Natural killer cell (primary cell): ENCODE results near the gene MAPK11. TPM values are rescaled to one million over a fixed set of nuclear protein-coding genes. Genes with fewer than 3 reads are reported as not detected.

Experiments
- ATAC-seq, 3 donors: fragments of 150-1000 bp in 2 of 3; fragments of 200-7000 bp in 1 of 3; cut with Tn5 transposase; 1 replicate in 1 of 3; 2 replicates in 2 of 3; pipeline ENCODE4 v1.10.0; 2021; ENCODE audit warnings: mild to moderate bottlenecking in 2 of 3, moderate library complexity in 2 of 3
- DNase-seq, 2 donors: peaks; one replicate each; pipeline versions ENCODE4 v3.0.0 to v3.0.0-alpha.2; 2013 to 2021; ENCODE audit warnings: mixed read lengths in 1 of 2
- H3K27ac ChIP-seq: one replicate; pipeline ENCODE4 v1.5.1; 2013; ENCODE audit warnings: mild to moderate bottlenecking, low read length
- H3K27me3 ChIP-seq: one replicate; pipeline ENCODE4 v1.6.1; 2013; ENCODE audit warnings: low read length; ENCODE audit not compliant: control insufficient read depth, insufficient read depth
- H3K36me3 ChIP-seq: one replicate; pipeline ENCODE4 v1.6.1; 2013; ENCODE audit warnings: low read length; ENCODE audit not compliant: control insufficient read depth, insufficient read depth
- H3K4me1 ChIP-seq: one replicate; pipeline ENCODE4 v1.6.1; 2013; ENCODE audit warnings: low read length; ENCODE audit not compliant: control insufficient read depth, insufficient read depth
- H3K4me3 ChIP-seq: one replicate; pipeline ENCODE4 v1.5.1; 2013; ENCODE audit warnings: low read length
- H3K9me3 ChIP-seq: one replicate; pipeline ENCODE4 v1.6.1; 2013; ENCODE audit warnings: low read length; ENCODE audit not compliant: control insufficient read depth, insufficient read depth
- H3K27ac Mint-ChIP-seq, 2 donors: one replicate each; pipeline ENCODE4 v1.8.0; 2022; ENCODE audit warnings: mild to moderate bottlenecking in 2 of 2, mixed read lengths in 2 of 2, moderate library complexity in 1 of 2
- H3K27me3 Mint-ChIP-seq, 2 donors: one replicate each; pipeline ENCODE4 v1.8.0; 2022; ENCODE audit warnings: low read depth in 2 of 2, mixed read lengths in 2 of 2
- H3K36me3 Mint-ChIP-seq: one replicate; pipeline ENCODE4 v1.8.0; 2022; ENCODE audit warnings: mixed read lengths
- H3K4me1 Mint-ChIP-seq, 2 donors: one replicate each; pipeline ENCODE4 v1.8.0; 2022; ENCODE audit warnings: mixed read lengths in 2 of 2
- H3K4me3 Mint-ChIP-seq: one replicate; pipeline ENCODE4 v1.8.0; 2022; ENCODE audit warnings: mild to moderate bottlenecking, moderate library complexity, mixed read lengths
- H3K9me3 Mint-ChIP-seq, 2 donors: one replicate each; pipeline ENCODE4 v1.8.0; 2022; ENCODE audit warnings: mixed read lengths in 2 of 2
- CTCF ChIP-seq: fragments of 200-600 bp; IDR thresholded peaks from one replicate; pipeline ENCODE4 v1.8.0; 2022; ENCODE audit warnings: antibody characterized with exemption
- WGBS: methylation state at CpG from one replicate; pipeline ENCODE4 v1.1.7; 2013; ENCODE audit warnings: missing lambda C conversion rate; ENCODE audit not compliant: insufficient coverage; 5-methylcytosine and 5-hydroxymethylcytosine counted together
- intact Hi-C: fragments of 100-400 bp; cut with micrococcal nuclease; formaldehyde crosslinking; loops from one replicate; pipeline ENCODE4 v1.14.2; 2022
- total RNA-seq, 4 donors: library from RNA; stranded (reverse); fragments of 120-200 nt in 1 of 4; gene quantifications; one replicate each; pipeline versions ENCODE4 v1.2.3 to v1.2.4, GENCODE V29; 2013 to 2022

MAPK11 gene
- total RNA-seq, 3 donors from 2014 or later (not counting 1 experiment from before 2014, with no cell fraction given): 2.2 to 3.1 (median 2.2) TPM

GRCh38 chr22:50264946-50265669 lies 5.1 kb downstream of the MAPK11 start:
- ATAC-seq: no peak
- 89% methylated on average over 15 of the region's 15 CpGs for WGBS
- H3K4me3 Mint-ChIP-seq: no peak overlapping the region
- no peaks in the 10 kb centered on the region for H3K36me3 Mint-ChIP-seq
- DNase-seq: no peak
- no peak overlapping the region for H3K27ac ChIP-seq
- TF ChIP-seq CTCF: no peak
- peaks cover 0 to 13% of the 10 kb centered on the region in 2 donors for H3K4me1 Mint-ChIP-seq
- intact Hi-C loops: no loop called here
- H3K27me3 ChIP-seq: peaks cover 15% of the 10 kb centered on the region
- H3K4me1 ChIP-seq: peaks cover 26% of the 10 kb centered on the region
- no peak overlapping the region for H3K27ac Mint-ChIP-seq
- H3K9me3 ChIP-seq: no peaks in the 10 kb centered on the region
- H3K4me3 ChIP-seq: no peak overlapping the region
- peaks cover 0 to 8% of the 10 kb centered on the region in 2 donors for H3K27me3 Mint-ChIP-seq
- H3K9me3 Mint-ChIP-seq: no peaks in the 10 kb centered on the region
- no peaks in the 10 kb centered on the region for H3K36me3 ChIP-seq

- peaks cover 0 to 8% of the 10 kb centered on the region in 2 donors for H3K27me3 Mint-ChIP-seq
- intact Hi-C loops: no loop called here
- peaks cover 0 to 8% of the 10 kb centered on the region in 2 donors for H3K4me1 Mint-ChIP-seq
- TF ChIP-seq CTCF: no peak
- H3K4me3 ChIP-seq: no peak overlapping the region
- DNase-seq (no peak), ATAC-seq (no peak)
- H3K27me3 ChIP-seq: peaks cover 13% of the 10 kb centered on the region
- peaks cover 19% of the 10 kb centered on the region for H3K4me1 ChIP-seq
- WGBS: 88% methylated on average over 15 of the region's 15 CpGs
- no peaks in the 10 kb centered on the region for H3K9me3 Mint-ChIP-seq
- no peak overlapping the region for H3K4me3 Mint-ChIP-seq
- no peak overlapping the region for H3K27ac Mint-ChIP-seq
- no peaks in the 10 kb centered on the region for H3K36me3 Mint-ChIP-seq
- no peaks in the 10 kb centered on the region for H3K9me3 ChIP-seq
- no peak overlapping the region for H3K27ac ChIP-seq
- H3K36me3 ChIP-seq: no peaks in the 10 kb centered on the region
These were observed 6.0 kb downstream of the MAPK11 start for GRCh38 chr22:50264104-50264745.

GRCh38 chr22:50262973-50263617 lies 7.1 kb downstream of the MAPK11 start:
- Histone ChIP-seq H3K27ac (no peak overlapping the region), H3K9me3 (no peaks in the 10 kb centered on the region), H3K4me3 (no peak overlapping the region), H3K36me3 (no peaks in the 10 kb centered on the region), H3K27me3 (peaks cover 13% of the 10 kb centered on the region), H3K4me1 (peaks cover 16% of the 10 kb centered on the region)
- H3K27ac Mint-ChIP-seq: no peak overlapping the region
- no peak for ATAC-seq
- intact Hi-C loops: no loop called here
- WGBS: 73% methylated on average over 9 of the region's 9 CpGs
- peaks cover 0 to 7% of the 10 kb centered on the region in 2 donors for H3K4me1 Mint-ChIP-seq
- H3K4me3 Mint-ChIP-seq: no peak overlapping the region
- peaks cover 0 to 14% of the 10 kb centered on the region in 2 donors for H3K27me3 Mint-ChIP-seq
- H3K9me3 Mint-ChIP-seq: no peaks in the 10 kb centered on the region
- no peaks in the 10 kb centered on the region for H3K36me3 Mint-ChIP-seq
- no peak for TF ChIP-seq CTCF
- DNase-seq: no peak
